Lower leg skin (tissue), 3 donors: Measurements from ENCODE around the gene TUBD1.

Experiments used
- POLR2A ChIP-seq, 2 donors: fragments of 450-650 bp; IDR thresholded peaks; one replicate each; pipeline ENCODE4 v1.6.1; 2016 to 2017; ENCODE audit warnings: antibody characterized with exemption in 2 of 2, mild to moderate bottlenecking in 1 of 2, moderate library complexity in 1 of 2
- TF ChIP-seq, protein P1 (sequence below), 3 donors: fragments of 450-650 bp; IDR thresholded peaks; one replicate each; pipeline ENCODE4 v1.5.1; 2016; ENCODE audit warnings: antibody characterized with exemption in 3 of 3, mild to moderate bottlenecking in 3 of 3, moderate library complexity in 2 of 3

- TF ChIP-seq, protein P1, sequence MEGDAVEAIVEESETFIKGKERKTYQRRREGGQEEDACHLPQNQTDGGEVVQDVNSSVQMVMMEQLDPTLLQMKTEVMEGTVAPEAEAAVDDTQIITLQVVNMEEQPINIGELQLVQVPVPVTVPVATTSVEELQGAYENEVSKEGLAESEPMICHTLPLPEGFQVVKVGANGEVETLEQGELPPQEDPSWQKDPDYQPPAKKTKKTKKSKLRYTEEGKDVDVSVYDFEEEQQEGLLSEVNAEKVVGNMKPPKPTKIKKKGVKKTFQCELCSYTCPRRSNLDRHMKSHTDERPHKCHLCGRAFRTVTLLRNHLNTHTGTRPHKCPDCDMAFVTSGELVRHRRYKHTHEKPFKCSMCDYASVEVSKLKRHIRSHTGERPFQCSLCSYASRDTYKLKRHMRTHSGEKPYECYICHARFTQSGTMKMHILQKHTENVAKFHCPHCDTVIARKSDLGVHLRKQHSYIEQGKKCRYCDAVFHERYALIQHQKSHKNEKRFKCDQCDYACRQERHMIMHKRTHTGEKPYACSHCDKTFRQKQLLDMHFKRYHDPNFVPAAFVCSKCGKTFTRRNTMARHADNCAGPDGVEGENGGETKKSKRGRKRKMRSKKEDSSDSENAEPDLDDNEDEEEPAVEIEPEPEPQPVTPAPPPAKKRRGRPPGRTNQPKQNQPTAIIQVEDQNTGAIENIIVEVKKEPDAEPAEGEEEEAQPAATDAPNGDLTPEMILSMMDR (IDR thresholded peaks at IDR 0.05) = no peak
- TF ChIP-seq POLR2A (IDR thresholded peaks at IDR 0.05) = no peak
These were observed 23.7 kb upstream of the TUBD1 start for GRCh38 chr17:59916446-59916845.
